Upper lobe of right lung (tissue), 1 donor: ENCODE data around the gene SMARCC1. TPM values are rescaled to one million over a fixed set of nuclear protein-coding genes. Genes with fewer than 3 reads are reported as not detected.

Source experiments
- ATAC-seq: fragments of 200-7000 bp; cut with Tn5 transposase; one replicate; pipeline ENCODE4 v1.9.1; 2020; ENCODE audit warnings: mild to moderate bottlenecking, moderate library complexity
- DNase-seq: peaks from one replicate; pipeline ENCODE4 v3.0.0-alpha.2; 2020
- H3K27ac ChIP-seq: fragments of 200-600 bp; one replicate; pipeline ENCODE4 v1.8.0; 2022
- H3K27me3 ChIP-seq: fragments of 200-600 bp; one replicate; pipeline ENCODE4 v1.8.0; 2022; ENCODE audit warnings: mild to moderate bottlenecking
- H3K36me3 ChIP-seq: fragments of 200-600 bp; one replicate; pipeline ENCODE4 v1.8.0; 2022
- H3K4me1 ChIP-seq: fragments of 200-600 bp; one replicate; pipeline ENCODE4 v1.8.0; 2022
- H3K4me3 ChIP-seq: fragments of 200-600 bp; one replicate; pipeline ENCODE4 v1.8.0; 2022; ENCODE audit warnings: mild to moderate bottlenecking
- H3K9me3 ChIP-seq: fragments of 200-600 bp; one replicate; pipeline ENCODE4 v1.8.0; 2022
- CTCF ChIP-seq: fragments of 200-600 bp; IDR thresholded peaks from one replicate; pipeline ENCODE4 v1.8.0; 2022; ENCODE audit warnings: antibody characterized with exemption
- intact Hi-C: fragments of 100-400 bp; cut with DNase I; formaldehyde crosslinking; loops from one replicate; pipeline ENCODE4 v1.11.0; 2022
- total RNA-seq: library from RNA; stranded (reverse); fragmentation: NEBNext Ultra II Directional; extraction: Animal tissue kit (Norgen Biotek cat#: 25700); gene quantifications from one replicate; pipeline ENCODE4 v1.2.1, GENCODE V29; 2021
- donor health status: DM: no; HTN: yes; CAD: no; lungs with severe emphysema.

Gene SMARCC1
- total RNA-seq, 1 donor from 2014 or later: 67.9 TPM

GRCh38 chr3:47594792-47595191, 186.9 kb downstream of the SMARCC1 start:
- no peak for DNase-seq
- TF ChIP-seq CTCF: no peak
- H3K4me1 ChIP-seq: no peaks in the 10 kb centered on the region

GRCh38 chr3:47592066-47592795, 189.5 kb downstream of the SMARCC1 start:
- H3K27ac ChIP-seq: no peak overlapping the region
- no peak for TF ChIP-seq CTCF
- no peaks in the 10 kb centered on the region for H3K27me3 ChIP-seq
- intact Hi-C loops: no loop called here
- H3K4me1 ChIP-seq: no peaks in the 10 kb centered on the region
- H3K36me3 ChIP-seq: peaks cover 43% of the 10 kb centered on the region
- DNase-seq (no peak), ATAC-seq (no peak)
- no peaks in the 10 kb centered on the region for H3K9me3 ChIP-seq
- no peak overlapping the region for H3K4me3 ChIP-seq

More at GRCh38 chr3:47594792-47595191, 186.9 kb downstream of the SMARCC1 start:
- peaks cover 29% of the 10 kb centered on the region for H3K36me3 ChIP-seq
- intact Hi-C loops: no loop called here
- no peak overlapping the region for H3K27ac ChIP-seq
- no peaks in the 10 kb centered on the region for H3K27me3 ChIP-seq
- H3K4me3 ChIP-seq: no peak overlapping the region
- no peak for ATAC-seq
- no peaks in the 10 kb centered on the region for H3K9me3 ChIP-seq

- ATAC-seq: no peak
- intact Hi-C loops: no loop called here
- no peak for TF ChIP-seq CTCF
- H3K27ac ChIP-seq: no peak overlapping the region
- H3K36me3 ChIP-seq: peaks cover 63% of the 10 kb centered on the region
- H3K4me3 ChIP-seq: no peak overlapping the region
- no peaks in the 10 kb centered on the region for H3K4me1 ChIP-seq
- H3K27me3 ChIP-seq: no peaks in the 10 kb centered on the region
- no peaks in the 10 kb centered on the region for H3K9me3 ChIP-seq
- no peak for DNase-seq
These were observed 191.5 kb downstream of the SMARCC1 start for GRCh38 chr3:47590216-47590615.

- intact Hi-C loops: no loop called here
- H3K4me1 ChIP-seq: no peaks in the 10 kb centered on the region
- H3K27me3 ChIP-seq: no peaks in the 10 kb centered on the region
- H3K27ac ChIP-seq: no peak overlapping the region
- H3K9me3 ChIP-seq: no peaks in the 10 kb centered on the region
- H3K4me3 ChIP-seq: no peak overlapping the region
- TF ChIP-seq CTCF: no peak
- DNase-seq: no peak
- no peak for ATAC-seq
- peaks cover 57% of the 10 kb centered on the region for H3K36me3 ChIP-seq
These were observed 193.1 kb downstream of the SMARCC1 start for GRCh38 chr3:47588587-47588986.

- intact Hi-C loops: no loop called here
- no peaks in the 10 kb centered on the region for H3K9me3 ChIP-seq
- no peak overlapping the region for H3K27ac ChIP-seq
- no peaks in the 10 kb centered on the region for H3K4me1 ChIP-seq
- H3K36me3 ChIP-seq: peaks cover 57% of the 10 kb centered on the region
- ATAC-seq (no peak), DNase-seq (no peak)
- TF ChIP-seq CTCF: no peak
- H3K4me3 ChIP-seq: no peak overlapping the region
- H3K27me3 ChIP-seq: no peaks in the 10 kb centered on the region
These were observed 193.6 kb downstream of the SMARCC1 start for GRCh38 chr3:47588053-47588452.
